Measurements from ENCODE around the gene B4GALNT3.

The B4GALNT3 gene

GRCh38 chr12:561391-561705, 101.6 kb downstream of the B4GALNT3 start:
- TF ChIP-seq EZH2 (IDR thresholded peaks at IDR 0.05; ENCODE audit: borderline replicate concordance, low read length) = no peak
- TF ChIP-seq CTCF (IDR thresholded peaks at IDR 0.05; ENCODE audit: low read length) = no peak
- Histone ChIP-seq H3K36me3 (ENCODE audit: insufficient read depth, low read length) (peaks cover 32% of the 10 kb centered on the region), H3K27me3 (ENCODE audit: insufficient read depth, low read length) (peaks cover 11% of the 10 kb centered on the region; the same call in 1 of the 2 replicates), H3K79me2 (ENCODE audit: insufficient read depth, low read length) (no peaks in the 10 kb centered on the region), H3K4me3 (ENCODE audit: low read depth, low read length, poor library complexity, severe bottlenecking) (no peak overlapping the region), H3K4me2 (ENCODE audit: low read length) (no peak overlapping the region), H4K20me1 (ENCODE audit: insufficient read depth, low read length) (no peaks in the 10 kb centered on the region), H3K9me2 (ENCODE audit: low read depth, low read length) (no peaks in the 10 kb centered on the region), H3K9me3 (ENCODE audit: low read length) (no peaks in the 10 kb centered on the region), H3K27ac (ENCODE audit: low read depth, low read length, poor library complexity, severe bottlenecking) (no peak overlapping the region), H3K9ac (ENCODE audit: low read length) (no peak overlapping the region), H2AFZ (ENCODE audit: low read length) (no peak overlapping the region), H3K4me1 (ENCODE audit: insufficient read depth, low read length, severe bottlenecking) (peaks cover 21% of the 10 kb centered on the region), H3F3A (ENCODE audit: insufficient read depth, low read length) (no peaks in the 10 kb centered on the region)

GRCh38 chr12:561908-562593, 102.3 kb downstream of the B4GALNT3 start:
- Histone ChIP-seq H3K4me2 (ENCODE audit: low read length) (no peak overlapping the region), H3F3A (ENCODE audit: insufficient read depth, low read length) (no peaks in the 10 kb centered on the region), H2AFZ (ENCODE audit: low read length) (no peak overlapping the region), H3K27me3 (ENCODE audit: insufficient read depth, low read length) (peaks cover 11% of the 10 kb centered on the region; the same call in 1 of the 2 replicates), H3K36me3 (ENCODE audit: insufficient read depth, low read length) (peaks cover 32% of the 10 kb centered on the region), H3K9me3 (ENCODE audit: low read length) (no peaks in the 10 kb centered on the region), H3K9me2 (ENCODE audit: low read depth, low read length) (no peaks in the 10 kb centered on the region), H3K9ac (ENCODE audit: low read length) (no peak overlapping the region), H3K4me1 (ENCODE audit: insufficient read depth, low read length, severe bottlenecking) (peaks cover 21% of the 10 kb centered on the region), H3K4me3 (ENCODE audit: low read depth, low read length, poor library complexity, severe bottlenecking) (no peak overlapping the region), H3K27ac (ENCODE audit: low read depth, low read length, poor library complexity, severe bottlenecking) (no peak overlapping the region), H3K79me2 (ENCODE audit: insufficient read depth, low read length) (no peaks in the 10 kb centered on the region), H4K20me1 (ENCODE audit: insufficient read depth, low read length) (no peaks in the 10 kb centered on the region)
- no peak for TF ChIP-seq CTCF (IDR thresholded peaks at IDR 0.05; ENCODE audit: low read length)
- TF ChIP-seq EZH2 (IDR thresholded peaks at IDR 0.05; ENCODE audit: borderline replicate concordance, low read length) = no peak

- Histone ChIP-seq H3K79me2 (ENCODE audit: insufficient read depth, low read length) (no peaks in the 10 kb centered on the region), H3K4me1 (ENCODE audit: insufficient read depth, low read length, severe bottlenecking) (peaks cover 21% of the 10 kb centered on the region), H2AFZ (ENCODE audit: low read length) (no peak overlapping the region), H3K9me2 (ENCODE audit: low read depth, low read length) (no peaks in the 10 kb centered on the region), H3K27ac (ENCODE audit: low read depth, low read length, poor library complexity, severe bottlenecking) (no peak overlapping the region), H3K9me3 (ENCODE audit: low read length) (no peaks in the 10 kb centered on the region), H3K4me3 (ENCODE audit: low read depth, low read length, poor library complexity, severe bottlenecking) (no peak overlapping the region), H3K27me3 (ENCODE audit: insufficient read depth, low read length) (peaks cover 11% of the 10 kb centered on the region; the same call in 1 of the 2 replicates), H3K9ac (ENCODE audit: low read length) (no peak overlapping the region), H3K4me2 (ENCODE audit: low read length) (no peak overlapping the region), H3F3A (ENCODE audit: insufficient read depth, low read length) (no peaks in the 10 kb centered on the region), H4K20me1 (ENCODE audit: insufficient read depth, low read length) (no peaks in the 10 kb centered on the region), H3K36me3 (ENCODE audit: insufficient read depth, low read length) (peaks cover 32% of the 10 kb centered on the region)
- TF ChIP-seq EZH2 (IDR thresholded peaks at IDR 0.05; ENCODE audit: borderline replicate concordance, low read length) = no peak
- TF ChIP-seq CTCF (IDR thresholded peaks at IDR 0.05; ENCODE audit: low read length) = no peak
These were observed 102.9 kb downstream of the B4GALNT3 start for GRCh38 chr12:562634-563033.

Measured in OCI-LY1 (cell line).